HFFc6 (cell line): ENCODE measurements around the gene TLCD3B. TPM values are rescaled to one million over a fixed set of nuclear protein-coding genes. Genes with fewer than 3 reads are reported as not detected.

Experiments
- DNase-seq: peaks from one replicate; pipeline ENCODE4 v3.0.0-alpha.2; 2018
- H3K27ac Mint-ChIP-seq: 2 replicates; pipeline ENCODE4 v1.8.0; 2020; ENCODE audit warnings: mild to moderate bottlenecking, mixed read lengths
- H3K27me3 Mint-ChIP-seq: 2 replicates; pipeline ENCODE4 v1.8.0; 2021; ENCODE audit warnings: mild to moderate bottlenecking, moderate library complexity, mixed read lengths; ENCODE audit not compliant: insufficient read depth
- H3K36me3 Mint-ChIP-seq: 2 replicates; pipeline ENCODE4 v1.8.0; 2021; ENCODE audit warnings: low read depth, mixed read lengths
- H3K4me1 Mint-ChIP-seq: 2 replicates; pipeline ENCODE4 v1.8.0; 2020; ENCODE audit warnings: low read depth, mixed read lengths
- H3K4me3 Mint-ChIP-seq: 2 replicates; pipeline ENCODE4 v1.8.0; 2020; ENCODE audit warnings: mild to moderate bottlenecking, moderate library complexity, mixed read lengths
- H3K9me3 Mint-ChIP-seq: 2 replicates; pipeline ENCODE4 v1.8.0; 2020; ENCODE audit warnings: mild to moderate bottlenecking, mixed read lengths
- CTCF ChIP-seq: fragments of 200-600 bp; sonication (generic); IDR thresholded peaks from 2 replicates; pipeline ENCODE4 v1.5.0; 2021; ENCODE audit warnings: antibody characterized with exemption, mild to moderate bottlenecking
- total RNA-seq, 6 experiments: library from RNA; stranded (reverse); fragmentation: NEBNext Ultra II Directional; extraction: Animal tissue kit (Norgen Biotek cat#: 25700); gene quantifications; 2 replicates in 1 of 6; 3 replicates in 5 of 6; pipeline ENCODE4 v1.2.3, GENCODE V29; 2021

The TLCD3B gene
- total RNA-seq, 6 experiments from 2014 or later, result 0.28 to 0.39 (median 0.33) TPM; not detected in 2

- TF ChIP-seq CTCF, result no peak
- Mint-ChIP-seq H3K4me3 (no peak overlapping the region), H3K36me3 (no peaks in the 10 kb centered on the region), H3K27me3 (peaks cover 44% of the 10 kb centered on the region), H3K9me3 (no peaks in the 10 kb centered on the region), H3K4me1 (no peaks in the 10 kb centered on the region), H3K27ac (no peak overlapping the region)
- DNase-seq, result no peak
Observed at GRCh38 chr16:30026449-30026848, 4.6 kb downstream of the TLCD3B start.

- peaks cover 6% of the 10 kb centered on the region for H3K4me1 Mint-ChIP-seq
- no peak overlapping the region for H3K27ac Mint-ChIP-seq
- H3K36me3 Mint-ChIP-seq, result no peaks in the 10 kb centered on the region
- no peak for DNase-seq
- H3K9me3 Mint-ChIP-seq, result no peaks in the 10 kb centered on the region
- peaks cover 44% of the 10 kb centered on the region for H3K27me3 Mint-ChIP-seq
- H3K4me3 Mint-ChIP-seq, result no peak overlapping the region
- TF ChIP-seq CTCF, result no peak
Observed at GRCh38 chr16:30025574-30025973, 5.5 kb downstream of the TLCD3B start.

- no peak for DNase-seq
- Mint-ChIP-seq H3K36me3 (no peaks in the 10 kb centered on the region), H3K27me3 (peaks cover 41% of the 10 kb centered on the region), H3K27ac (no peak overlapping the region), H3K4me1 (peaks cover 6% of the 10 kb centered on the region), H3K4me3 (no peak overlapping the region), H3K9me3 (no peaks in the 10 kb centered on the region)
- TF ChIP-seq CTCF, result no peak
Observed at GRCh38 chr16:30025156-30025555, 5.9 kb downstream of the TLCD3B start.

GRCh38 chr16:30024451-30024850 is 6.6 kb downstream of the TLCD3B start:
- no peak for DNase-seq
- H3K27ac Mint-ChIP-seq, result no peak overlapping the region

GRCh38 chr16:30023586-30023985 is 7.5 kb downstream of the TLCD3B start:
- DNase-seq, result no peak
- TF ChIP-seq CTCF, result no peak
- Mint-ChIP-seq H3K4me3 (no peak overlapping the region), H3K27me3 (peaks cover 28% of the 10 kb centered on the region), H3K36me3 (no peaks in the 10 kb centered on the region), H3K27ac (no peak overlapping the region), H3K4me1 (peaks cover 16% of the 10 kb centered on the region), H3K9me3 (no peaks in the 10 kb centered on the region)

More at GRCh38 chr16:30024451-30024850, 6.6 kb downstream of the TLCD3B start:
- H3K9me3 Mint-ChIP-seq, result no peaks in the 10 kb centered on the region
- peaks cover 34% of the 10 kb centered on the region for H3K27me3 Mint-ChIP-seq
- H3K4me1 Mint-ChIP-seq, result peaks cover 7% of the 10 kb centered on the region
- no peak for TF ChIP-seq CTCF
- H3K4me3 Mint-ChIP-seq, result no peak overlapping the region
- H3K36me3 Mint-ChIP-seq, result no peaks in the 10 kb centered on the region

- Mint-ChIP-seq H3K4me1 (peaks cover 18% of the 10 kb centered on the region), H3K27ac (no peak within 1 kb of the TSS), H3K36me3 (no peaks in the 10 kb centered on the region), H3K9me3 (no peaks in the 10 kb centered on the region), H3K27me3 (peaks cover 21% of the 10 kb centered on the region), H3K4me3 (no peak within 1 kb of the TSS)
- DNase-seq, result no peak
- TF ChIP-seq CTCF, result no peak
Observed at GRCh38 chr16:30022887-30023286, 8.2 kb downstream of the TLCD3B start, which contains the start of gene C16orf92. TSS of gene C16orf92 (plus strand) at chr16:30023198. CDS start at chr16:30023341, 143 bp downstream.
